HCT116 (cell line): ENCODE data around the gene FMN1.
"Not testable (repeated sequence)": the region's sequence is repeated elsewhere in the genome, so short reads cannot be mapped to it uniquely, and the experiment has no call there.

Experiments
- CEBPB ChIP-seq: IDR thresholded peaks from 2 replicates; pipeline ENCODE4 v1.6.1; 2012; ENCODE audit warnings: low read depth
- CTCF ChIP-seq, 3 experiments: fragments of 200-600 bp in 1 of 3; sonication (generic) in 1 of 3; IDR thresholded peaks in 2 of 3; conservative IDR thresholded peaks in 1 of 3; 2 replicates each; pipeline ENCODE4 v1.5.1; 2012 to 2017; ENCODE audit warnings: low read depth in 2 of 3, low read length in 2 of 3, antibody characterized with exemption in 1 of 3, borderline replicate concordance in 1 of 3, control low read depth in 1 of 3, mild to moderate bottlenecking in 1 of 3, mixed read lengths in 1 of 3, mixed run types in 1 of 3, moderate library complexity in 1 of 3; ENCODE audit not compliant: insufficient read depth in 1 of 3
- EGR1 ChIP-seq: IDR thresholded peaks from 2 replicates; pipeline ENCODE4 v1.6.1; 2012; ENCODE audit warnings: low read depth
- EZH2 ChIP-seq: fragments of 200-600 bp; sonication (generic); IDR thresholded peaks from 2 replicates; pipeline ENCODE4 v1.6.1; 2017; ENCODE audit warnings: antibody characterized with exemption, mixed run types
- EZH2phosphoT487 ChIP-seq: fragments of 200-600 bp; IDR thresholded peaks from 2 replicates; pipeline ENCODE4 v1.6.1; 2018; ENCODE audit warnings: antibody characterized with exemption, borderline replicate concordance
- JUND ChIP-seq: IDR thresholded peaks from 2 replicates; pipeline ENCODE4 v1.6.1; 2012
- MAX ChIP-seq: IDR thresholded peaks from 2 replicates; pipeline ENCODE4 v1.6.1; 2012
- POLR2A ChIP-seq: IDR thresholded peaks from 2 replicates; pipeline ENCODE4 v1.7.0; 2011; ENCODE audit warnings: borderline replicate concordance; ENCODE audit not compliant: insufficient read depth, insufficient read length; ENCODE audit errors: extremely low read depth
- POLR2AphosphoS5 ChIP-seq: IDR thresholded peaks from 2 replicates; pipeline ENCODE4 v1.6.1; 2011; ENCODE audit warnings: mild to moderate bottlenecking, low read depth, low read length, moderate library complexity
- RAD21 ChIP-seq: IDR thresholded peaks from 2 replicates; pipeline ENCODE4 v1.6.1; 2012; ENCODE audit warnings: low read depth, mild to moderate bottlenecking
- REST ChIP-seq: IDR thresholded peaks from 2 replicates; pipeline ENCODE4 v1.6.1; 2012; ENCODE audit warnings: low read depth
- YY1 ChIP-seq: IDR thresholded peaks from 2 replicates; pipeline ENCODE4 v1.6.1; 2011; ENCODE audit warnings: low read length, low read depth, moderate library complexity, mild to moderate bottlenecking; ENCODE audit not compliant: insufficient replicate concordance; ENCODE audit errors: extremely low read depth
- ZBTB33 ChIP-seq: IDR thresholded peaks from 2 replicates; pipeline ENCODE4 v1.6.1; 2011; ENCODE audit warnings: mild to moderate bottlenecking, low read length, moderate library complexity; ENCODE audit not compliant: insufficient replicate concordance; ENCODE audit errors: extremely low read depth
- ZNF274 ChIP-seq: fragments of 200-500 bp; sonication (Bioruptor generic); IDR thresholded peaks from 2 replicates; pipeline ENCODE4 v1.6.1; 2014; ENCODE audit warnings: mild to moderate bottlenecking, low read depth, low read length, inconsistent platforms

GRCh38 chr15:33069903-33070302 lies 124.6 kb downstream of the FMN1 start:
- not testable (repeated sequence) for TF ChIP-seq MAX; RAD21; CTCF (IDR thresholded peaks at IDR 0.05 in 2 of 3, conservative IDR thresholded peaks at IDR 0.05 in 1 of 3; ENCODE audit: borderline replicate concordance in 1 of 3, insufficient read depth in 1 of 3, low read depth in 2 of 3, low read length in 2 of 3); EGR1; CEBPB; POLR2AphosphoS5; REST; EZH2; EZH2phosphoT487; YY1; ZBTB33; POLR2A; JUND; ZNF274
